Measurements from ENCODE around the gene EMCN. TPM values are rescaled to one million over a fixed set of nuclear protein-coding genes. Genes with fewer than 3 reads are reported as not detected.

EMCN gene
- polyA plus RNA-seq, 3 donors, result not detected

GRCh38 chr4:100369871-100370270 lies 148.0 kb downstream of the EMCN start:
- Mint-ChIP-seq H3K27me3 (ENCODE audit: low read depth in 3 of 3) (no peaks in the 10 kb centered on the region), H3K9me3 (peaks cover 0 to 1% (median 0%) of the 10 kb centered on the region in 7 donors), H3K27ac (no peak overlapping the region), H3K4me1 (no peaks in the 10 kb centered on the region), H3K4me3 (no peak overlapping the region), H3K36me3 (no peaks in the 10 kb centered on the region)
- WGBS (ENCODE audit: insufficient coverage), result no CpG with 5 or more reads among the region's 2 CpGs
- no peaks in the 10 kb centered on the region for H3K4me1 ChIP-seq (ENCODE audit: control insufficient read depth in 1 of 2, insufficient read depth in 2 of 2, low read length in 2 of 2)
- intact Hi-C loops (cut with micrococcal nuclease), result no loop called here
- H3K27ac ChIP-seq (ENCODE audit: low read depth in 1 of 2, low read length in 2 of 2), result no peak overlapping the region
- H2AFZ ChIP-seq (ENCODE audit: insufficient read depth, low read depth, low read length, poor library complexity, severe bottlenecking), result no peak overlapping the region
- H3K9ac ChIP-seq (ENCODE audit: insufficient read depth, low read length, poor library complexity, severe bottlenecking), result no peak overlapping the region
- no peaks in the 10 kb centered on the region for H3K79me2 ChIP-seq (ENCODE audit: insufficient read depth, low read length)
- no peaks in the 10 kb centered on the region for H3K9me3 ChIP-seq (replicated peaks in 1 of 2; ENCODE audit: control insufficient read depth in 1 of 2, insufficient read depth in 1 of 2, low read length in 2 of 2)
- H3K4me2 ChIP-seq (replicated peaks; ENCODE audit: extremely low read depth, low read length, poor library complexity, severe bottlenecking), result no peak overlapping the region
- no peaks in the 10 kb centered on the region for H3K36me3 ChIP-seq (replicated peaks in 1 of 2; ENCODE audit: control insufficient read depth in 1 of 2, insufficient read depth in 2 of 2, low read length in 2 of 2)
- no peak for DNase-seq
- H3K27me3 ChIP-seq (ENCODE audit: control insufficient read depth in 2 of 2, insufficient read depth in 2 of 2, low read length in 2 of 2), result no peaks in the 10 kb centered on the region
- H3K4me3 ChIP-seq (replicated peaks in 1 of 3; ENCODE audit: low read depth in 2 of 3, low read length in 3 of 3), result no peak overlapping the region
- TF ChIP-seq, protein P1, sequence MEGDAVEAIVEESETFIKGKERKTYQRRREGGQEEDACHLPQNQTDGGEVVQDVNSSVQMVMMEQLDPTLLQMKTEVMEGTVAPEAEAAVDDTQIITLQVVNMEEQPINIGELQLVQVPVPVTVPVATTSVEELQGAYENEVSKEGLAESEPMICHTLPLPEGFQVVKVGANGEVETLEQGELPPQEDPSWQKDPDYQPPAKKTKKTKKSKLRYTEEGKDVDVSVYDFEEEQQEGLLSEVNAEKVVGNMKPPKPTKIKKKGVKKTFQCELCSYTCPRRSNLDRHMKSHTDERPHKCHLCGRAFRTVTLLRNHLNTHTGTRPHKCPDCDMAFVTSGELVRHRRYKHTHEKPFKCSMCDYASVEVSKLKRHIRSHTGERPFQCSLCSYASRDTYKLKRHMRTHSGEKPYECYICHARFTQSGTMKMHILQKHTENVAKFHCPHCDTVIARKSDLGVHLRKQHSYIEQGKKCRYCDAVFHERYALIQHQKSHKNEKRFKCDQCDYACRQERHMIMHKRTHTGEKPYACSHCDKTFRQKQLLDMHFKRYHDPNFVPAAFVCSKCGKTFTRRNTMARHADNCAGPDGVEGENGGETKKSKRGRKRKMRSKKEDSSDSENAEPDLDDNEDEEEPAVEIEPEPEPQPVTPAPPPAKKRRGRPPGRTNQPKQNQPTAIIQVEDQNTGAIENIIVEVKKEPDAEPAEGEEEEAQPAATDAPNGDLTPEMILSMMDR (IDR thresholded peaks at IDR 0.05), result no peak
- H4K20me1 ChIP-seq (ENCODE audit: insufficient read depth, low read length), result no peaks in the 10 kb centered on the region

GRCh38 chr4:100367451-100367850 lies 150.4 kb downstream of the EMCN start:
- WGBS (ENCODE audit: insufficient coverage), result no CpG with 5 or more reads among the region's 1 CpG
- no peak overlapping the region for H3K4me3 ChIP-seq (replicated peaks in 1 of 3; ENCODE audit: low read depth in 2 of 3, low read length in 3 of 3)
- no peaks in the 10 kb centered on the region for H3K27me3 Mint-ChIP-seq (ENCODE audit: low read depth in 3 of 3)

More at GRCh38 chr4:100367451-100367850, 150.4 kb downstream of the EMCN start:
- H3K9ac ChIP-seq (ENCODE audit: insufficient read depth, low read length, poor library complexity, severe bottlenecking), result no peak overlapping the region
- H3K4me1 Mint-ChIP-seq, result no peaks in the 10 kb centered on the region
- TF ChIP-seq, protein P1 (IDR thresholded peaks at IDR 0.05), result no peak
- DNase-seq, result no peak
- H3K79me2 ChIP-seq (ENCODE audit: insufficient read depth, low read length), result no peaks in the 10 kb centered on the region
- H3K27ac Mint-ChIP-seq, result no peak overlapping the region
- no peaks in the 10 kb centered on the region for H3K4me1 ChIP-seq (ENCODE audit: control insufficient read depth in 1 of 2, insufficient read depth in 2 of 2, low read length in 2 of 2)
- H3K4me2 ChIP-seq (replicated peaks; ENCODE audit: extremely low read depth, low read length, poor library complexity, severe bottlenecking), result no peak overlapping the region
- H3K9me3 ChIP-seq (replicated peaks in 1 of 2; ENCODE audit: control insufficient read depth in 1 of 2, insufficient read depth in 1 of 2, low read length in 2 of 2), result no peaks in the 10 kb centered on the region
- H3K36me3 ChIP-seq (replicated peaks in 1 of 2; ENCODE audit: control insufficient read depth in 1 of 2, insufficient read depth in 2 of 2, low read length in 2 of 2), result no peaks in the 10 kb centered on the region
- H3K27ac ChIP-seq (ENCODE audit: low read depth in 1 of 2, low read length in 2 of 2), result no peak overlapping the region
- no peak overlapping the region for H2AFZ ChIP-seq (ENCODE audit: insufficient read depth, low read depth, low read length, poor library complexity, severe bottlenecking)
- H3K4me3 Mint-ChIP-seq, result no peak overlapping the region
- H4K20me1 ChIP-seq (ENCODE audit: insufficient read depth, low read length), result no peaks in the 10 kb centered on the region
- intact Hi-C loops (cut with micrococcal nuclease), result no loop called here
- H3K9me3 Mint-ChIP-seq, result peaks cover 0 to 3% (median 0%) of the 10 kb centered on the region in 7 donors
- no peaks in the 10 kb centered on the region for H3K36me3 Mint-ChIP-seq
- no peaks in the 10 kb centered on the region for H3K27me3 ChIP-seq (ENCODE audit: control insufficient read depth in 2 of 2, insufficient read depth in 2 of 2, low read length in 2 of 2)

All from CD14-positive monocyte (primary cell).